ENCODE data around the gene TRIP12.

The TRIP12 gene

GRCh38 chr2:229884775-229885699, 36.8 kb downstream of the TRIP12 start:
- ChIA-PET CTCF (interaction anchor here (0.6 kb wide), 1 partner anchor 99 kb away, joined by 4 read pairs; no protein-coding TSS in a partner anchor), POLR2A (interaction anchor here (1.2 kb wide), 1 partner anchor 10 kb away, joined by 3 read pairs; no protein-coding TSS in a partner anchor)
- no peak for DNase-seq (ENCODE audit: extremely low spot score)
- TF ChIP-seq BHLHE40 (IDR thresholded peaks at IDR 0.05; ENCODE audit: borderline replicate concordance) (no peak), CTBP1 (IDR thresholded peaks at IDR 0.05; ENCODE audit: borderline replicate concordance) (no peak), ARNT (IDR thresholded peaks at IDR 0.05) (no peak), SUZ12 (IDR thresholded peaks at IDR 0.05) (no peak), SP1 (IDR thresholded peaks at IDR 0.05) (no peak), PKNOX1 (IDR thresholded peaks at IDR 0.05) (no peak), TARDBP (IDR thresholded peaks at IDR 0.05) (no peak), L3MBTL2 (conservative IDR thresholded peaks at IDR 0.05) (no peak), ELF4 (IDR thresholded peaks at IDR 0.05) (no peak), NFRKB (IDR thresholded peaks at IDR 0.05) (no peak), FOXA1 (IDR thresholded peaks at IDR 0.05) (no peak), LEF1 (IDR thresholded peaks at IDR 0.05; ENCODE audit: borderline replicate concordance) (no peak), FOXM1 (IDR thresholded peaks at IDR 0.05; ENCODE audit: borderline replicate concordance) (no peak)

GRCh38 chr2:229882583-229882982, 39.2 kb downstream of the TRIP12 start:
- CTCF ChIA-PET = no interaction called here
- no peak for DNase-seq (ENCODE audit: extremely low spot score)
- POLR2A ChIA-PET = no interaction called here

GRCh38 chr2:229880892-229881586, 40.8 kb downstream of the TRIP12 start:
- CTCF ChIA-PET = no interaction called here
- no peak for DNase-seq (ENCODE audit: extremely low spot score)
- no peak for TF ChIP-seq CTBP1 (IDR thresholded peaks at IDR 0.05; ENCODE audit: borderline replicate concordance)
- POLR2A ChIA-PET = no interaction called here

More at GRCh38 chr2:229882583-229882982, 39.2 kb downstream of the TRIP12 start:
- TF ChIP-seq SP1 (IDR thresholded peaks at IDR 0.05) = no peak
- TF ChIP-seq FOXA1 (IDR thresholded peaks at IDR 0.05) = no peak

- no peak for DNase-seq (ENCODE audit: extremely low spot score)
- no peak for TF ChIP-seq BHLHE40 (IDR thresholded peaks at IDR 0.05; ENCODE audit: borderline replicate concordance)
- TF ChIP-seq FOXA1 (IDR thresholded peaks at IDR 0.05) = no peak
- no peak for TF ChIP-seq CTBP1 (IDR thresholded peaks at IDR 0.05; ENCODE audit: borderline replicate concordance)
- no peak for TF ChIP-seq FOXK2 (IDR thresholded peaks at IDR 0.05)
- TF ChIP-seq PKNOX1 (IDR thresholded peaks at IDR 0.05) = no peak
- TF ChIP-seq ELF4 (IDR thresholded peaks at IDR 0.05) = no peak
- TF ChIP-seq SP1 (IDR thresholded peaks at IDR 0.05) = no peak
- no peak for TF ChIP-seq TARDBP (IDR thresholded peaks at IDR 0.05)
- ChIA-PET POLR2A (no interaction called here), CTCF (no interaction called here)
These were observed 42.4 kb downstream of the TRIP12 start for GRCh38 chr2:229879191-229879950.

GRCh38 chr2:229875549-229875948, 46.3 kb downstream of the TRIP12 start:
- DNase-seq (ENCODE audit: extremely low spot score) = no peak
- POLR2A ChIA-PET = no interaction called here
- CTCF ChIA-PET = no interaction called here
- no peak for TF ChIP-seq SP1 (IDR thresholded peaks at IDR 0.05)
- no peak for TF ChIP-seq NFRKB (IDR thresholded peaks at IDR 0.05)
- TF ChIP-seq ELF4 (IDR thresholded peaks at IDR 0.05) = no peak
- no peak for TF ChIP-seq BHLHE40 (IDR thresholded peaks at IDR 0.05; ENCODE audit: borderline replicate concordance)
- no peak for TF ChIP-seq PKNOX1 (IDR thresholded peaks at IDR 0.05)
- TF ChIP-seq FOXM1 (IDR thresholded peaks at IDR 0.05; ENCODE audit: borderline replicate concordance) = no peak
- no peak for TF ChIP-seq ARNT (IDR thresholded peaks at IDR 0.05)
- no peak for TF ChIP-seq ZNF384 (IDR thresholded peaks at IDR 0.05)
- no peak for TF ChIP-seq FOXK2 (IDR thresholded peaks at IDR 0.05)
- TF ChIP-seq SUZ12 (IDR thresholded peaks at IDR 0.05) = no peak
- TF ChIP-seq LEF1 (IDR thresholded peaks at IDR 0.05; ENCODE audit: borderline replicate concordance) = no peak
- TF ChIP-seq HDGF (IDR thresholded peaks at IDR 0.05; ENCODE audit: borderline replicate concordance) = no peak
- no peak for TF ChIP-seq CTBP1 (IDR thresholded peaks at IDR 0.05; ENCODE audit: borderline replicate concordance)
- no peak for TF ChIP-seq TARDBP (IDR thresholded peaks at IDR 0.05)
- no peak for TF ChIP-seq FOXA1 (IDR thresholded peaks at IDR 0.05)
- TF ChIP-seq L3MBTL2 (conservative IDR thresholded peaks at IDR 0.05) = no peak

GRCh38 chr2:229874647-229875046, 47.2 kb downstream of the TRIP12 start:
- CTCF ChIA-PET = no interaction called here
- POLR2A ChIA-PET = no interaction called here
- no peak for TF ChIP-seq ZNF384 (IDR thresholded peaks at IDR 0.05)
- no peak for TF ChIP-seq FOXA1 (IDR thresholded peaks at IDR 0.05)
- TF ChIP-seq SP1 (IDR thresholded peaks at IDR 0.05) = no peak
- no peak for TF ChIP-seq PKNOX1 (IDR thresholded peaks at IDR 0.05)
- TF ChIP-seq SUZ12 (IDR thresholded peaks at IDR 0.05) = no peak
- TF ChIP-seq FOXK2 (IDR thresholded peaks at IDR 0.05) = no peak
- no peak for TF ChIP-seq LEF1 (IDR thresholded peaks at IDR 0.05; ENCODE audit: borderline replicate concordance)
- TF ChIP-seq ELF4 (IDR thresholded peaks at IDR 0.05) = no peak
- TF ChIP-seq CTBP1 (IDR thresholded peaks at IDR 0.05; ENCODE audit: borderline replicate concordance) = no peak
- TF ChIP-seq FOXM1 (IDR thresholded peaks at IDR 0.05; ENCODE audit: borderline replicate concordance) = no peak
- TF ChIP-seq NFRKB (IDR thresholded peaks at IDR 0.05) = no peak
- TF ChIP-seq HDGF (IDR thresholded peaks at IDR 0.05; ENCODE audit: borderline replicate concordance) = no peak
- TF ChIP-seq L3MBTL2 (conservative IDR thresholded peaks at IDR 0.05) = no peak
- no peak for TF ChIP-seq BHLHE40 (IDR thresholded peaks at IDR 0.05; ENCODE audit: borderline replicate concordance)
- no peak for TF ChIP-seq TARDBP (IDR thresholded peaks at IDR 0.05)
- TF ChIP-seq ARNT (IDR thresholded peaks at IDR 0.05) = no peak
- DNase-seq (ENCODE audit: extremely low spot score) = no peak

Data from HEK293T (cell line).